SIG-M5 treated with dmso at 0.1 percent for 504 hours (cell line): ENCODE data around the gene RANGRF.

Experiments
- DNase-seq: peaks from one replicate; lab custom pipeline; 2025; ENCODE audit not compliant: unreplicated experiment; lab: John Stamatoyannopoulos, UW

Gene RANGRF

GRCh38 chr17:8273884-8274444, 14.5 kb upstream of the RANGRF start:
- DNase-seq: no peak

DNA sequence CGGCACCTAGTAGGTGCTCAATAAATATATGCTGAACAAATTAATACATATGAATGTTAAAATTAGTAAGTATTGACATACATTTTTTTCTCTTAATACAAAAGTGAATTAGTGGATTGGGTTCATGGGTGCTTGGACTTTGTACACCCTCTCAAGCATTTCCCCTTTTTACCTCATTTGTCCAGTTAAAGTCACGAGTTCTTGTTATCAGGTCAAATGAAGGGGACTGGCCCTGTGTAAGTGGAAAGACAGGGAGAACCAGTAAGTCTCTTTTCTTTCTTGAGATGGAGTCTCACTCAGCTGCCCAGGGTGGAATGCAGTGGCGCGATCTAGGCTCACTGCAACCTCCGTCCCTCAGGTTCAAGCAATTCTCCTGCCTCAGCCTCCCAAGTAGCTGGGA, 13.7 kb upstream of the RANGRF start:
- no peak for DNase-seq

GRCh38 chr17:8275421-8276290, 12.8 kb upstream of the RANGRF start:
- no peak for DNase-seq

DNA sequence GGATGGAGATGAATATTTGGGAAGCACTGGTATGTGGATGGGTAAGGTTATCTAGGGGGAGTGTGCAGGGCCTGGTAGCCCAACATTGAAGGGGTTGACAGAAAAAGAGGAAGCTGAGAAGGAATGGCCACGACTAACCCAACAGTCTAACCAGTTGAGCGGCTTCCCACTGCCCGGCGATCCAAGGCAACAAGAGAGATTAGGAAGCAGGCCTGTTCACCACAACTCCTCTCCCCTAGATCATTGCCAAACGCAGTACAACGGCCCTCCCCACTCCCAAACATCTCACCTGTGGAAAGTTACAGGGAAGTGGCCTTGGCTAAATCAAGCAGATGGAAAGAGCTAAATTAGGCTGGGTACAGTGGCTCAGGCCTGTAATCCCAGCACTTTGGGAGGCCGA, 11.2 kb upstream of the RANGRF start:
- DNase-seq: no peak

- no peak for DNase-seq
These were observed 6.1 kb upstream of the RANGRF start for GRCh38 chr17:8282345-8282744.

- no peak for DNase-seq
These were observed 5.1 kb upstream of the RANGRF start for GRCh38 chr17:8283356-8283755.

DNA sequence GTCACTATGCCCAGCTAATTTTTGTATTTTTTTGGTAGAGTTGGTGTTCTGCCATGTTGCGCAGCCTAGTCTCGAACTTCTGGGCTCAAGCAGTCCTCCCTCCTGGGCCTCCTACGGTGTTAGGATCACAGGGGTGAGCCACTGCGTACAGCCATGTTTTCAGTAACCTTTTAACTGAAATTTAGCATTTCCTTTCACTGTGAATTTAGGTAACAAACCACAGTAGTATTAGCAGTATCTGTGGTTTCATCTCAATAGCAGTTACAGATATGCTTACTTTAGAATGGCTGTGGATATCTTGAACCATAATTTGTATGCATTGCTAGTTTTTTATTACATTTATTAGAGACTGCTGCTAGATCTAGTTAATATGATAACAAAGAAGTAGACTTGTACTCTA, 4.3 kb upstream of the RANGRF start:
- DNase-seq: no peak

DNA sequence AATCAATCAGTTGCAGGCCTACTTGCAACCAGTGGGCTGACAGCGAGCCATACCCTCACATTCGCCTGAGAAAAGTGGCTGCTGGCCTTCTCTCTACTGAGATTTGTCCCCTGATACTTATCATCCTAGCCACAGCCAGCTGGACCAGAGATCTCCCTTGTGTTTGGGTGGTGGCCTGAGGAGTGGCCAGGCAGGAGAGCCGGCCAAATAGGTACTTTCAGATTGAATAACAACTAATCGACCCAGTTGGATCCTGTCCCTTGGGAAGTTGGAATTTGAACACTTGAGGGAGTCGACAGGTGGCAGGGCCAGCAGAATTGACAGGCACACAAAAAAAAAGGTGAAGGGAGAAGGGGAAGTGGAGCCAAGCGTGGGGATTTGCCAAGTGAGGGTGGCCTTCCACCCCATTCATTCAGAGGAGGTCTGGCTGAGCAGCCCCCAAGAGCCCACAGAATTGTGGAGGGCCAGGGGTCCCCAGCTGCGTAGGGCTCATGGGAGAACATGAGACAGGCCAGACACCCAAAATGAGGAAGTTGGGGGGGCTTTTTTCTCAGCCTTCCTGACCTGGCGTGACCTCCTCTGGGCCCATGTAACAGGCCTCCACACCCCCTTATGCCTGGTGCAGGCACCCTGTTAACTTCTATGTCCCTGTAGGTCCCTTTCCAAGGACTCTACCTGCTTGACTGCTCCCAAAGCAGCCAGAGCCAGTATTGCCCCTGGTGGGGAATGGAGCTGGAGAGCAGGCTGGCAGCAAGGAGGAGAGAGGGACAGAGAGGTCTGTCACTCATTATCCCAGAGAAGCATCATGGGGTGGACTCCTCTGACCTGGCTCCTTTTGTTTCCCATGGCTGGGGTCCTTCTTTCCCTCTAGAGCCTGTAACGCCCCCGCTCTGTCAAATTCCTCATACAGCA, 2.9 kb upstream of the RANGRF start:
- peak; percentile 19 for DNase-seq

- no peak for DNase-seq
These were observed 677 bp upstream of the RANGRF start for GRCh38 chr17:8287651-8288335.

GRCh38 chr17:8289103-8289397, 580 bp downstream of the RANGRF start:
- DNase-seq: no peak

DNA sequence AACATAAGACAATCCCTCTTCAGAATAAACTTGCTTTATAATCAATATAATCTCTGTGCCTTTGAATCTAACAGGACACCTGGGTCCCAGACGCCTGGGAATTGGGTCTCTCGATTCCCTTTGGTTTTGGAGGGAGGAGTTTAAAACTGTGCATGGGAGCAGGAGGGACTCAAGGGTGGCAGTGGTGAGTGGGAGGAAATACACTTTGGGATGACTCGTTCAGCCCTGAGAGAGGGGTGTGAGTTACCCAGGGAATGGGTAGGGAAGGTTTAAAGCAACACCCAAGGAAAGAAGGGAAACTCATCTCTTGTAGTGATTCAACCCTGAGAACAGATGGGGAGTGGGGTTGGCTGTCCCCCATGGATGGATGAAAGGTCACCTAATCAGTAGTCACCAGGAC, 1.6 kb downstream of the RANGRF start:
- no peak for DNase-seq

DNA sequence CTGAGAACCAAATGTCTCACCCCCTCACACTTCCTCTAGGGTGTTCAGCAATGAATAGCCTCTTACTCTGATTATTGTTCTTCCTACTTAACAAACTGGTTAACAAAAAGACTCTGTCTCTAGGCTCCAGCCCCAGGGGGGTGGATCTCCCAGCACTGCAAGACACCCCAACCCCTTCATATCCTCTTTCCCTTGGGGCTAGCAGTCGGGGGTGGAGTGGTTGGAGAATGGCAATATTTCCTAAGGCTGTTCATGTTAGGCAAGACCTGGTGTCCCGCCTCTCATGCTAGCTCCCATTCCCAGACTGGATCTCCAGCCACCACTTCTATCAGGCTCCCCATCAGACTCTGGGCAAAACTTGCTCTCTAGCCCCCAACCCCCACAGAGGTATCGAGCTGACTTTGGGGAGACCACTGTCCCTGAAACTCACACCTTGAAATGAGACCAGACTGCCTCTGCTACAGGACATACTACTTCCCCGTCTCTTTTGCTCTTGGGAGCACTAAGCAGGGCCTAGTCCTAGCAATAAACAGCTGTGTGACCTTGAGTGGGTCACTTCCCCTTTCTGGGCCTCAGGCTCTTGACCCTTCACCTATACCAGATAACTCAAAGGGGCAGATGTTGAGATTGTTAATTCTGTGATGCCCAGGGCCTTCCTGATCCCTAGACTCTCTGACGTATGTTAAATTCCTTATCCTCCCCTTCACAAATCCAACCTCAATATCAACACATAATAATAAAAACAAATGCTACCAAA, 4.3 kb downstream of the RANGRF start:
- DNase-seq: peak; percentile 27

GRCh38 chr17:8294361-8294760, 5.9 kb downstream of the RANGRF start:
- no peak for DNase-seq

DNA sequence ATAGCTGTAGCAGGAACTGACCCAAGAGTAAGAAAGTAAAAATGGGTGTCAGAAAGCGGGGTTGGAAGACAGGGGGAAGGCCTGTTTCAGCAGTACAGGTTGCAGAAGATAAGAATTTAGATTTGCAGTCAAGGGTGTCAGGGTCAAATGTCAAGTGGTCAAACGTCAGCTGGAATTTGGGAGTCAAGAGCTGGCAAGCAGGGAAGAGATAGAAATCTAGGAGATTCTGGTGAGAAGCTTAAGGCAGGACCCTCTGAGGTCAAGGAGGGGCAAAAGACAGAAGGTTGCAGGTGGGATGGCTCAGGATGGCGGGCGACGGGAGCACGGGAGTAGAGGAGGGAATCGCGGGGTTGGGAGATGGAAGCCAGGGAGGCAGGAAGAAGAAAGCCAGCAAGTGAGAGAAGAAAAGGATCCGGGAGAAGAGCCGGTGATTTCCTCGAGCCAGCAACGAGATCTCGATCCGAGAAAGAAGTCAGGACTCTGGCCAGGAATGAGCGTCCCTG, 6.4 kb downstream of the RANGRF start:
- DNase-seq: no peak

DNA sequence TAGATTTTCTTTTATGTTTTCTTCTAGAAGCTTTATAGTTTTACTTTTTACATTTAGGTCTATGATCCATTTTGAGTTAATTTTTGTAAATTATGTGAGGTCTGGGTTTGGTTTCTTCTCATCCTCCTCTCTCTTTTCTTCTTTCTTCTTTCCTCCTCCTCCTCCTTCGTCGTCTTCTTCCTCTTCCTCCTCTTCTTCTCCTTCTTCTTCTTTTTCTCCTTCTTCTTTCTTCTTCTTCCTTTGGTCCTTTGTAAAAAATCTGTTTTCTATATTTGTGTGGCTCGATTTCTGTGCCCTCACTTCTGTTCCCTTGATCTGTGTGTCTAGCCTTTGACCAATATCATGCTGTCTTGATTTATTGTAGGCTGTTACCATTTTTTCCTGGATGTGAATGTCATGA, 11.8 kb downstream of the RANGRF start:
- DNase-seq: no peak

GRCh38 chr17:8300627-8301242, 12.3 kb downstream of the RANGRF start:
- DNase-seq: peak; percentile 66

GRCh38 chr17:8310601-8311123, 22.2 kb downstream of the RANGRF start:
- DNase-seq: no peak

DNA sequence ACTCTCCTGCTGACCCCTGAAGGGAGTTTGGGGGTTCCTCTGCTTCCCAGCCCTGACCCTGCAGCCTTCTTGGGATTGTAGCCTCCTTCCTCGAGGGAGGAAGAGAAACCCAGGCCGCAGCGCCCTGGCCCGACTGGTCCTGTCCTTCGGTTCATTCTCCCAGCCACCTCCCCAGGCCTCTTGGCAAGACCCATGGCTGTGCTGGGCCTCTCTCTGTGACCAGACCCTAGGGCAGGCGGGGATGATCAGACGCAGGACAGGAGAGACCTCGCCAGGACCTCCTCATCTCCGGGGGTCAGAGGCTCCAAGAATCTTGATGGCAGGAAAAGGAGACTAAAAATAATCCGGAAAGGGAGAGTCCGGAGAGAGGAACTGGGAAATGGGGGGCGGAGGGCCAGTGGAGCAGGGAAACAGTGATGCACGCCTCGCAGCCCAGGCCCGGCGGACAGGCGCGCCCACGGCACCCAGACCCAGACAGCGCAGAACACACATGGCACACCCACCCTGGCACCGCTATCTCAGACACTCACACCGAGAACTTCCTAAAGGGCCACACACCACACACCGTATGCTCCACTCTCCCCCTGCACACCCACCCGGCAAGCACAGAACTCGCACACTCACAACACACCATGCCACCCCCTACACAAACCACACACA, 22.8 kb downstream of the RANGRF start:
- DNase-seq: no peak

DNA sequence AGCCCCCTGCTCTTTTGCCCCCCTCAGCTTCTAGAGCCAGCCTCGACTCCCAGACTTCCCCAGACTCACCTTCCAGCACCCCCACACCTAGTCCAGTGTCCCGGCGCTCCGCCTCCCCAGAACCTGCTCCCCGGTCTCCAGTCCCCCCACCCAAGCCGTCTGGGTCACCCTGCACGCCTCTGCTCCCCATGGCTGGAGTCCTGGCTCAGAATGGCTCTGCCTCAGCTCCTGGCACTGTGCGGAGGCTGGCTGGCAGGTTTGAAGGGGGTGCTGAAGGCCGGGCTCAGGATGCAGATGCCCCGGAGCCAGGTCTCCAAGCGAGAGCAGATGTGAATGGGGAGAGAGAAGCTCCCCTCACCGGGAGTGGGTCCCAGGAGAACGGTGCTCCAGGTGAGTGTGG, 23.8 kb downstream of the RANGRF start:
- DNase-seq: no peak
